HG03565 (cell line): ENCODE data around the gene EMX1.

Experiments used
- ATAC-seq: cut with Tn5 transposase; IDR thresholded peaks from one replicate; pipeline ENCODE4 v1.9.1; 2021; ENCODE audit warnings: mild to moderate bottlenecking, moderate library complexity; ENCODE audit not compliant: unreplicated experiment

EMX1 gene

DNA sequence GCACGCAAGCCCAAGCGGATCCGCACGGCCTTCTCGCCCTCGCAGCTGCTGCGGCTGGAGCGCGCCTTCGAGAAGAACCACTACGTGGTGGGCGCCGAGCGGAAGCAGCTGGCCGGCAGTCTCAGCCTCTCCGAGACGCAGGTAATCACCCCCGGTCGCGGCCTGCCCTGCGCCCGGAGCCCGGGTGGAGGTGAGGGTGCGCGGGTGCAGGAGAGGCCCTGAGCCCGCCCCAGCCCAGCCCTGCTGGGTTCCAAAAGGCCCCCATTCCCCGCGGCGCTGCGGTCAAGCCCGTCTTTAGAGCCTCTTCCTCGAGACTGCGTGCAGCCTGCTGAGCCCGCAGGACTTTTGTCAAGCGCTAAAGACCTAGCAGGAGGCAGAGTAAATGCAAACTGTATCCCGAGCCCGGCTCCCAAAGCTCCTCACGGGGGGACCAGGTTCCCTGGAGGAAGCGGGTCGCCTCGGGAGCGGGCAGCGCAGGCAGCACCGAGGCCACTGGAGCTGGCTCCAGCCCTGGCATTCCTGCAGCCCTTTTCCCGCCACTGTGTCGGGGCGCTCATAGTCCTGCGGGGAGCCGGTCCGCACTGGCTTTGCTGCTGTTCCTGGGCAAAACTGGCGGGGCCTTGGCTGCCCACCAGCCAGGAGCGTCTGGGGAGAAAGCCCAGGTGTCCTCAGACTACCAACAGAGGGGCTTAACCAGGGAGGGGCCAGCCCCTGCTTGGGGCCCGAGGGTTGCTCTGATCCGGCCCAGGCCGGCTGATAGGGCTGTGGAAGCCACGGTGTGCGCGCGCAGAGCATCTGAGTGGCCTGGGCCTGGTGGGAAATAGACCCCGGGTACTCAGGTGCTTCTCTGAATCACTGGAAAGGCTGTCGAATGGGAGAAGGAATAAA lies 7.3 kb downstream of the EMX1 start:
- ATAC-seq: no peak

DNA sequence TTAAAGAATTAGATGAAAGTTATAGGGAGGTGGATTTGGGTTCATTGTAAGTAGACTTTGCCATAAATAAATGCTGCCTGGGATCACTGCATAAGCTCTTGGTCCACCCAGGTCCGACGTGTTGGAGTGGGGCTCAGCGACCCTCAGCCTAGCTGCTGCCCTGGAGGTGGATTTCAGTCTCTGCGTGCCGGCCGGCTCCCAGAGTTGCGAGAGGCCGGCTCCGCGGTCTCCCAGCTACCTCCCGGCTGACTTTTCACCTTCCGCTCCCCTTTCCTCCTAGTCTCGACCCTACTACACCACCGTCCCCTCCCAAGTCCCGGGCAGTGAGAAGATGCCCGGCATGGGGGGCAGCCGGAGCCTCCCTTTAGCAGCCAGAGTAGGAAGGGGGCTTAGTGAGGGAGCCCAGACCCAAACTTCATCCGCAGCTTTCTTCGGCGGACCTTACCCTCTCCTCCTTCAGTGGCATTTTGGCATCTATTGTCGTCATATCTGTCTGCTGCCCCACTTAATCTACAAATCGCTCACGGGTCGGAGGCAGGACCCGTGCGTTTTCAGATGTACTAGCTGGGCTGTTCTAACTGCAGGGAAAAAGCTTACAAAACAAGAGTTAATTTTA lies 8.1 kb downstream of the EMX1 start:
- no peak for ATAC-seq

DNA sequence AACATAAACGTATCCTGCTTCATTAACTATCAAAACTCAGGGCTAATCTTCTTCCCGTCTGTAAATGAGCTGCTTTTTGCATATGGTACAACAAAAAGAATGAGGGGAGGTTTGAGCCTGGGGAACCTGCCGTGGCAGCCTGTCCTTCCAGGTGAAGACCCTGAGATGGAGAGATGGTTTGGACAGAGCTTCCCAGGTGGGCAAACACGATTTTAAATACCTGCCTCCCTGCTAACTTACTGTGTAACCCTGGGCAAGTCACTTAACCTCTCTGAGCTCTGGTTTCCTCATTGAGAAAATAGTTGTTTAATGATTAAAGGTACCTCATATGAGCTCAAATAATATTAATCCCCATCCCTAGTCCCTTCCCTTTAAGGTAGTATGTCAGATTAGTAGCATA lies 9.0 kb downstream of the EMX1 start:
- ATAC-seq: no peak

DNA sequence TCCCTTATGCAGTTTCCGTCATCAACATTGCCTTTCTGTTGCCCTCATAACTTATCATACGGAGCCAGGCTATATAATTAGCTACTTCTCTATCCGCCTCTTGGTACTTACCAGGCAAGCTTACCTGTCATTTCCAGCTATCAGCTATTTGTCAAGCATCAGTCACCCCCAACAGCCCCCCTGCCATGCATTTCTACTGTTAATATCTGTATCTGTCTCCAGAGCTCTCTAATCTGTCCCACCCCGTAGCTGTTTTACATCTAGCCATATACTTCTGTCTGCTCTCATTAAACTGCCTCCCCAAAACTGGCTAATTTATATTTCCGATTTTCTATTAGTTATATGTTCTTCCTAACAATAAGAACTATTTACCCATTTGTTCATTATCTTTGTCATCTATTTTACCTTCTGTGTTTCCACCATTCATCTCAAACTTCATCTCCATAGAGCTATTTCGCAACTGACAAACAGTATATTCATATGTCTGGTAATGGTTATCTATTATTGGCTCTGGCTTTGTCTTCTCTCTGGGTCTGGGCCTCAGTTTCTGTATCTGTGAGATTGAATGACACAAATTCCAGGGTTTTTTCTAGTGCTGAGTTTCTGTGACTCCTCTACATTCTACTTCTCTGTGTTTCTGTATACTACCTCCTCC lies 9.6 kb downstream of the EMX1 start:
- no peak for ATAC-seq

GRCh38 chr2:72927619-72928550 lies 10.6 kb downstream of the EMX1 start:
- ATAC-seq: no peak

DNA sequence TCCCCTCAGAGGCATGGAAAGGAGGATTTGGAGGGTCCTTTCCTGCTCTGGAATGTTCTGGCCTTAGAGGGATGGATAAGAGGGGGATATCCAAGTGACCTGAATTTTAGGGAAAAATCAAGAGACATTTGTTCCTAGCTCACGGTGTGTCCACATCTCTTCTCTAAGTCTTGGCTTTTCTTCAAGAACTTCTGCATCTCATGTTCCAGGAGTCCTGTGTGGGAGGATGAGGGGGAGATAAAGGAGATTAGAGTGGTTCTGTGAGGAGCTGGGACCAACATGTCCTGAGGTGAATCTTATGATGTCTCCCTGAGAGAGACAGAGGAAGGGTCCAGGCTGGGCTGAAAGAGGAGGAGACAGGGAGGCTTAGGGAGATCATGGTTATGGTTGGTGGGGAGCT lies 11.7 kb downstream of the EMX1 start:
- ATAC-seq: no peak

- no peak for ATAC-seq
These were observed 14.1 kb downstream of the EMX1 start for GRCh38 chr2:72931280-72931910.

- ATAC-seq: no peak
These were observed 14.9 kb downstream of the EMX1 start for GRCh38 chr2:72932045-72932740.

- no peak for ATAC-seq
These were observed 15.5 kb downstream of the EMX1 start for GRCh38 chr2:72932805-72933204.

- ATAC-seq: no peak
These were observed 15.9 kb downstream of the EMX1 start for GRCh38 chr2:72933207-72933606.

GRCh38 chr2:72933646-72934151 lies 16.4 kb downstream of the EMX1 start:
- ATAC-seq: no peak

- no peak for ATAC-seq
These were observed 17.6 kb downstream of the EMX1 start for GRCh38 chr2:72934683-72935610.

- no peak for ATAC-seq
These were observed 18.3 kb downstream of the EMX1 start for GRCh38 chr2:72935611-72935957.

GRCh38 chr2:72936660-72937355 lies 19.5 kb downstream of the EMX1 start:
- ATAC-seq: no peak

DNA sequence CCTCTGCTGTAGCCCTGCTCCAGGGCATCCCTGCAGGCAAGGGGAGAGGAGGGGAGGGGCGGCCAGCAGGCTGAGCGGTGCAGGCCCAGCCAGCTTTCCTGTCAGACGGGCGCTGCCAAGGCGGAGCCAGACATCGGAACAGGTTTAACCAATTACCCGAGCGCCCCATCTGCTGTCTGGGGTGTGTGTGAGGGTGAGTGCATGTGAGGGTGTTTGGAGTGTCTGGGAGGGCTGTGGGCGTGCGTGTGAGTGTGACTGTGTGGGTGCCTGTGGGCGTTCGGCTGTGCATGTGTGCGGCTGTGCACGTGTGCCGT lies 20.0 kb downstream of the EMX1 start:
- ATAC-seq: no peak

GRCh38 chr2:72938455-72938854 lies 21.1 kb downstream of the EMX1 start:
- no peak for ATAC-seq

GRCh38 chr2:72940361-72940760 lies 23.0 kb downstream of the EMX1 start:
- ATAC-seq: no peak

GRCh38 chr2:72940786-72941185 lies 23.5 kb downstream of the EMX1 start:
- no peak for ATAC-seq
